Gastrocnemius medialis (tissue), 4 donors: ENCODE results near the gene UGT1A3. TPM values are rescaled to one million over a fixed set of nuclear protein-coding genes. Genes with fewer than 3 reads are reported as not detected.

Experiments used
- ATAC-seq, 2 donors: fragments of 150-250 bp; one replicate each; pipeline ENCODE4 v1.9.1; 2016
- DNase-seq, 2 donors: peaks; one replicate each; pipeline ENCODE4 v3.0.0-alpha.2; 2019
- H3K27ac ChIP-seq, 4 donors: fragments of 200-600 bp; sonication (generic); 1 replicate in 1 of 4; 2 replicates in 3 of 4; pipeline ENCODE4 v1.5.1; 2016 to 2018; ENCODE audit warnings: mild to moderate bottlenecking in 2 of 4, moderate library complexity in 1 of 4
- H3K27me3 ChIP-seq, 3 donors: fragments of 200-600 bp; sonication (generic) in 2 of 3; 1 replicate in 1 of 3; 2 replicates in 2 of 3; pipeline versions ENCODE4 v1.5.1 to v1.6.0; 2016 to 2019; ENCODE audit warnings: mild to moderate bottlenecking in 1 of 3, moderate library complexity in 1 of 3
- H3K36me3 ChIP-seq, 2 donors: fragments of 200-600 bp; sonication (generic) in 1 of 2; one replicate each; pipeline ENCODE4 v1.5.1; 2017 to 2018
- H3K4me1 ChIP-seq, 2 donors: fragments of 200-600 bp; sonication (generic) in 1 of 2; one replicate each; pipeline ENCODE4 v1.5.1; 2016 to 2017; ENCODE audit warnings: mild to moderate bottlenecking in 2 of 2
- H3K4me3 ChIP-seq, 4 donors: fragments of 200-600 bp; sonication (generic) in 3 of 4; 1 replicate in 1 of 4; 2 replicates in 3 of 4; pipeline ENCODE4 v1.5.1; 2016 to 2019; ENCODE audit warnings: mild to moderate bottlenecking in 2 of 4
- H3K9me3 ChIP-seq, 3 donors: fragments of 200-600 bp; sonication (generic) in 2 of 3; 1 replicate in 1 of 3; 2 replicates in 2 of 3; pipeline ENCODE4 v1.5.1; 2016 to 2019
- POLR2A ChIP-seq, 2 donors: fragments of 450-650 bp; IDR thresholded peaks; one replicate each; pipeline ENCODE4 v1.6.1; 2017; ENCODE audit warnings: antibody characterized with exemption in 2 of 2, mild to moderate bottlenecking in 2 of 2, moderate library complexity in 2 of 2
- in situ Hi-C, 4 donors: fragments of 200-750 bp; cut with MboI; loops; one replicate each; pipeline versions ENCODE4 v1.15.0 to v1.8.0; 2017; ENCODE audit warnings: low sequenced_read_pairs in 4 of 4
- intact Hi-C: fragments of 100-400 bp; cut with DNase I; formaldehyde crosslinking; loops from one replicate; pipeline ENCODE4 v1.15.1; 2023; ENCODE audit warnings: low total_unique reads
- total RNA-seq, 4 donors: library from RNA; depleted of rRNA; stranded (reverse); fragments of >200 nt; gene quantifications; one replicate each; pipeline versions ENCODE4 v1.1.0 to v1.2.3, GENCODE V29; 2016
- TF ChIP-seq, protein P1 (sequence below), 5 experiments: fragments of 450-650 bp in 3 of 5; fragments of 200-600 bp in 2 of 5; sonication (generic) in 2 of 5; IDR thresholded peaks in 4 of 5; conservative IDR thresholded peaks in 1 of 5; 1 replicate in 4 of 5; 2 replicates in 1 of 5; pipeline ENCODE4 v1.5.1; 2016 to 2019; ENCODE audit warnings: antibody characterized with exemption in 5 of 5, mild to moderate bottlenecking in 3 of 5, moderate library complexity in 3 of 5

The UGT1A3 gene
- total RNA-seq, 4 donors from 2014 or later, result 0.16 TPM; not detected in 3

DNA sequence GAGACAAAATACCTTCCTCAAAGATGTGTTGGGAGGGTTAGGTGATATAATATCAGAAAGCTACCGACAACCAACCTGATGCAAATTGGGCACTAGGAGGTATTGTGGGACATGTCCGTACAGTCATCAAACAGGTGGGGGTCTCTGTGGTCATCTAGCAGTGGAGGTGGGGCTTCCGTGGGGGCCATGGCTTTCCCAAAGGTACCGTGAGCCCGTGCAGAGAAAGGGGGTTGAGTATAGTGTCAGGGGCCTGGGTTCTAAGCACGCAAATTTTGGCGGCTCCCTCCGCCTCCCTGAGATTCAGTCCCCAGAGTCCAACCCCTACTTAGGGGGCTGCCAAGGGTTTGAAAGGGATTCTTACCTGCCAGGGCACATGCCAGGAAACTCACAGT is 92.9 kb downstream of the UGT1A3 start:
- ATAC-seq (no peak), DNase-seq (no peak)
- Histone ChIP-seq H3K36me3 (no peaks in the 10 kb centered on the region), H3K9me3 (no peaks in the 10 kb centered on the region), H3K27me3 (no peaks in the 10 kb centered on the region), H3K27ac (no peak overlapping the region), H3K4me3 (no peak overlapping the region), H3K4me1 (no peaks in the 10 kb centered on the region)
- intact Hi-C loops, result no loop called here
- in situ Hi-C loops, result no loop called here
- TF ChIP-seq POLR2A (IDR thresholded peaks at IDR 0.05), result no peak
- TF ChIP-seq, protein P1, sequence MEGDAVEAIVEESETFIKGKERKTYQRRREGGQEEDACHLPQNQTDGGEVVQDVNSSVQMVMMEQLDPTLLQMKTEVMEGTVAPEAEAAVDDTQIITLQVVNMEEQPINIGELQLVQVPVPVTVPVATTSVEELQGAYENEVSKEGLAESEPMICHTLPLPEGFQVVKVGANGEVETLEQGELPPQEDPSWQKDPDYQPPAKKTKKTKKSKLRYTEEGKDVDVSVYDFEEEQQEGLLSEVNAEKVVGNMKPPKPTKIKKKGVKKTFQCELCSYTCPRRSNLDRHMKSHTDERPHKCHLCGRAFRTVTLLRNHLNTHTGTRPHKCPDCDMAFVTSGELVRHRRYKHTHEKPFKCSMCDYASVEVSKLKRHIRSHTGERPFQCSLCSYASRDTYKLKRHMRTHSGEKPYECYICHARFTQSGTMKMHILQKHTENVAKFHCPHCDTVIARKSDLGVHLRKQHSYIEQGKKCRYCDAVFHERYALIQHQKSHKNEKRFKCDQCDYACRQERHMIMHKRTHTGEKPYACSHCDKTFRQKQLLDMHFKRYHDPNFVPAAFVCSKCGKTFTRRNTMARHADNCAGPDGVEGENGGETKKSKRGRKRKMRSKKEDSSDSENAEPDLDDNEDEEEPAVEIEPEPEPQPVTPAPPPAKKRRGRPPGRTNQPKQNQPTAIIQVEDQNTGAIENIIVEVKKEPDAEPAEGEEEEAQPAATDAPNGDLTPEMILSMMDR (IDR thresholded peaks at IDR 0.05 in 4 of 5, conservative IDR thresholded peaks at IDR 0.05 in 1 of 5), result no peak

DNA sequence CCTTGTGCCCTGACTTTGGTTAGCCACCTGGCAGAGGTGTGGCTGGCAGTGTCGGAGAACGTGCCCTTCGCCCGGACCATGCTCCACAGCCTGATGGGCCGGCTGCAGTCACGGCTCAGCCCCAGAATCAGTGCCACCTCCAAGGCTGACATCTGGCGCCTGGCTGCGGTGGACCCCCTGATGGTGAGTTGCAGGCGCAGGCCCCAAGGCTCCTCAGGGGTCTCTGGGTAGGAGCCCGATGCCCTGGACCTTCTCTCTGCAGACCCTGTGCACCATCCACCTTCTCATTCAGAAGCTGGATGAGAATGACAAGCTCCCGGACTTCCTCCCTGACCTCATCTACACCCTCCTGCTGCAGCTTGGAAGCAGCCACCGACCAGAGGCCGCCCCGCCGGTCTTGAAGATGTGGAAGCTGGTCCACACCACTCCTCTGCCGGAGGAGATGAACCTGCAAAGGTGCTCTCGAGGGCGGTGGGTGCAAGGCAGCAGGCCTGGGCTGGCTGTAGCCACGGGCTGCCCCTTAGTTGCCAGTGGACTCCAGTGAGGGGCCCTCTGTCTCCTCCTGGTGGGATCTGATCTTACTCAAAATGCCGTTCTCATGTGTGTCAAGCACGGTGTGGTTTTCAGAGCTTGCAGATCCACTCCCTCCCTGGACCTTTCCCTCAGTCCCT is 93.4 kb downstream of the UGT1A3 start:
- intact Hi-C loops, result no loop called here
- Histone ChIP-seq H3K27me3 (no peaks in the 10 kb centered on the region), H3K4me3 (no peak overlapping the region), H3K4me1 (no peaks in the 10 kb centered on the region), H3K9me3 (no peaks in the 10 kb centered on the region), H3K27ac (no peak overlapping the region), H3K36me3 (no peaks in the 10 kb centered on the region)
- in situ Hi-C loops, result no loop called here
- DNase-seq (no peak), ATAC-seq (no peak)
- TF ChIP-seq, protein P1 (IDR thresholded peaks at IDR 0.05 in 4 of 5, conservative IDR thresholded peaks at IDR 0.05 in 1 of 5), result no peak
- TF ChIP-seq POLR2A (IDR thresholded peaks at IDR 0.05), result no peak

Other genes with a start within 250 kb of the UGT1A3 start
- gene USP40, start 162.3 kb upstream of the UGT1A3 start, total RNA-seq, result 10 to 100 TPM; 10.9 to 29.2 (median 12.4) TPM
- not detected for gene UGT1A8, start 111.4 kb upstream of the UGT1A3 start, total RNA-seq
- under 1 TPM in 1 of 4 donors, not detected in 3; 0.12 TPM for gene UGT1A10, start 92.6 kb upstream of the UGT1A3 start, total RNA-seq
- gene UGT1A9, start 57.1 kb upstream of the UGT1A3 start, total RNA-seq, result under 1 TPM in 2 of 4 donors, not detected in 2; 0.13 to 0.38 TPM
- not detected for gene UGT1A7, start 47.1 kb upstream of the UGT1A3 start, total RNA-seq
- gene UGT1A6, start 36.2 kb upstream of the UGT1A3 start, total RNA-seq, result under 1 TPM in 1 of 4 donors, not detected in 3; 0.31 TPM
- not detected for gene UGT1A5, start 16.1 kb upstream of the UGT1A3 start, total RNA-seq
- gene UGT1A4, start 10.3 kb upstream of the UGT1A3 start, total RNA-seq, result under 1 TPM in 1 of 4 donors, not detected in 3; 0.51 TPM
- under 1 TPM in 1 of 4 donors, not detected in 3; 0.20 TPM for gene UGT1A1, start 31.2 kb downstream of the UGT1A3 start, total RNA-seq
- not detected for gene MROH2A, start 49.3 kb downstream of the UGT1A3 start, total RNA-seq
- gene HJURP, start 125.5 kb downstream of the UGT1A3 start, total RNA-seq, result 1 to 10 TPM in 1 of 4 donors, under 1 TPM in 1, not detected in 2; 0.20 to 1.1 TPM
- not detected for gene TRPM8, start 188.3 kb downstream of the UGT1A3 start, total RNA-seq